MM.1S (cell line): ENCODE data around the gene B4GALNT3.

ENCODE experiments used
- CTCF ChIP-seq: fragments of 300-600 bp; sonication (generic); IDR thresholded peaks from 2 replicates; pipeline ENCODE4 v1.5.1; 2016; ENCODE audit warnings: antibody characterized with exemption, low read length, mixed read lengths
- EZH2 ChIP-seq: fragments of 300-600 bp; sonication (generic); optimal IDR thresholded peaks from 2 replicates; pipeline ENCODE3; 2017; ENCODE audit warnings: low read depth, mild to moderate bottlenecking, antibody characterized with exemption, low read length, mixed read lengths
- EZH2phosphoT487 ChIP-seq: fragments of 300-600 bp; sonication (generic); IDR thresholded peaks from 2 replicates; pipeline ENCODE4 v1.6.1; 2018; ENCODE audit warnings: antibody characterized with exemption, low read length

GRCh38 chr12:608921-609320, 149.2 kb downstream of the B4GALNT3 start:
- TF ChIP-seq CTCF (no peak), EZH2 (no peak), EZH2phosphoT487 (no peak)
